Measurements from ENCODE around the gene AGAP3.

AGAP3 gene

GRCh38 chr7:151123158-151123821, 37.0 kb downstream of the AGAP3 start:
- DNase-seq (ENCODE audit: low read depth): no peak

DNA sequence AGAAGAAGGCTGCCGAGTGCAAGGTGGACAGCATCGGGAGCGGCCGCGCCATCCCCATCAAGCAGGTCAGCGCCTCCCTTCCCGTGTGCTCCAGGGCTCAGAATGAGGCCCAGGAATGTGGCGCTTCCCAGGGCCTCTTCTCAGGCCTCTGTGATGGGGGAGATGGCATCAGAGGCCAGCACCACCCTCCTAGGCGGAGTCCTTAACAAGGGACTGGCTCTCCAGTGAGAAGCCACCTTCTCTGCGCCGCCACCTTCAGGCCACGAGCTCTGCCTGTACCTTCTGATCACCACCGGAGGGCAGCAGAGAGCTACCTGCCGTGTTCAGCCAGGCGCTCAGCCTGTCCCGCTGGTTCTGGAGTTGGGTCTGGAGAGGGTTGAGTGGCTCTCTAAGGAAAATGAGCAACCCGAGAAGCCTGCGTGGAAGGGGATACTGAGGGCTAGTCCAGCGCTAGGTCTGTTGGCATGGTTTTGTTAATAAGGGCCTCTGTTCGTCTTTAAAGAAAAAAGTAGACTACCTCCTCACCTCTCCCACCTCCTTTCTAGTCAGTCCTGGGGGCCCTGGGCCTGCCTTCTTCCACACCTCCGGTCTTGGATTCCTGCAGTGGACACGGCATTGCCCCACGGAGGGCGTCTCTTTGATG, 37.7 kb downstream of the AGAP3 start:
- DNase-seq (ENCODE audit: low read depth): peak; percentile 69

DNA sequence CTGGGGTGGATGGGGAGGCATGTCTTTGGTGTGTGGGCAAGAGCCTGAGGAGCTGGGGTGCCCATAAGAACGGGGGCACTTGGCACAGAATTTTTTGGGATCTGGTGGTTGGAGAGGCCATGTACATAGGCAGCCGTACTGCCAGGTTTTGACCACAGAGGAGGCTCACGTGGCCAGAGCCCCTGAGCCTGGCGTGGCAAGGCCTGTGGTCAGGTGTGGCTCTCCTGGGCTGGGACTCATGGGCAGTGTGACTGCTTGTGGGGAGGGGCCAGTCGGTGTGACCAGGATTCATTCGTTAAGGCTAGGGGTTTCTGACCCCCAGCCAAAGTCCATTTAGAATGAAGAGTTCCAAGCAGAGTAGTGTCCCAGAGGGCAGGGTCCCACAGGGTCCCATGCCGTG, 38.2 kb downstream of the AGAP3 start:
- DNase-seq (ENCODE audit: low read depth): no peak

- DNase-seq (ENCODE audit: low read depth): no peak
Measured at GRCh38 chr7:151124899-151125399, 38.7 kb downstream of the AGAP3 start.

- no peak for DNase-seq (ENCODE audit: low read depth)
Measured at GRCh38 chr7:151125470-151125845, 39.2 kb downstream of the AGAP3 start.

DNA sequence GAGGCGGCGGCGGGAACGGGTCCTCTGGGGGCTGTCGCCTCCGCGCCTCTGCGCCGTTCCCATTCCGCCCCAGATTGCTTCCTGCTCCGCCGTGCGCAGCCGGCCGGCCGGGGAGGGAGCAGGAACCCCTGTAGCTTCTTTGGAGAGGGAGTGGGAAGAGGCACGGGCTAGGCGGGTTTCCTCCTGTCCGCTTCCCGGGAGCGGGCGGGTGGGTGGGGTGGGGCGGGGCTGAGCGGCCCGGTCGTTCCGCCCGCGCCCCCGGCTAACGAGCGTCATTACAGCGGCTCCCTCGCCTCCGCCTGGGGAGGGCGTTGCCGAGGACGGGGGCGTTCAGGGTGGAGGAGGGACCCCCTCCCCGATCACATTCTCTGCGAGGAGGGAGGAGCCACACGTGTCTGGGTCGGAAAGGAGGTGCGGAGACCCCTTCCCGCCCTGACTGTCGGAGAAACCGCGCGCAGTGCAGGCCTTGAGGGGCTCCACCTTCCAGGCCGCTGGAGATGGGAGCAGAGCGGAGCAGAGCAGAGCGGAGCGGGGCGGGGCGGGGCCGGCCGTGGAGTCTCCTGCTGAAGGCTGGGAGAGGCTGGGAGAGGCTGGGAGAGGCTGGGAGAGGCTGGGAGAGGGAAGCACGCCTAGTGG, 39.7 kb downstream of the AGAP3 start:
- no peak for DNase-seq (ENCODE audit: low read depth)

- no peak for DNase-seq (ENCODE audit: low read depth)
Measured at GRCh38 chr7:151126491-151127137, 40.3 kb downstream of the AGAP3 start.

DNA sequence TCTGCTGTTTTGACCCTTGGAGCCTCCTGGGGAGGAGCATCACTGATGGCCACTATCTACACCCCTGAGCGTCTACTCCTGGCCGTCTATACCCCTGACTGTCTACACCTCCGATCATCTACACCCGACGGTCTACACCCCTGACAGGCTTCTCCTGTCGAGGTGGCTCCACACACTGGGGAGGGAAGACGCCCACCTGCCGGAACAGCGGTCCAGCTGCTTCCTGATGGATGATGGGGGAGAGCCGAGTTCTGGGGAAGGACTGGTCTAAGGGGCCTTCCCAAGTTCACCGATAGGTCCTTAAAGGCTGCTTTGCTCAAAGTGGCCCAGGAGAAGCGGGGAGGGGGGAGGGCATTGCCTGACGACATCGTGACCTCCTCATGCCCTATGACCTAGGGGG, 41.9 kb downstream of the AGAP3 start:
- DNase-seq (ENCODE audit: low read depth): no peak

DNA sequence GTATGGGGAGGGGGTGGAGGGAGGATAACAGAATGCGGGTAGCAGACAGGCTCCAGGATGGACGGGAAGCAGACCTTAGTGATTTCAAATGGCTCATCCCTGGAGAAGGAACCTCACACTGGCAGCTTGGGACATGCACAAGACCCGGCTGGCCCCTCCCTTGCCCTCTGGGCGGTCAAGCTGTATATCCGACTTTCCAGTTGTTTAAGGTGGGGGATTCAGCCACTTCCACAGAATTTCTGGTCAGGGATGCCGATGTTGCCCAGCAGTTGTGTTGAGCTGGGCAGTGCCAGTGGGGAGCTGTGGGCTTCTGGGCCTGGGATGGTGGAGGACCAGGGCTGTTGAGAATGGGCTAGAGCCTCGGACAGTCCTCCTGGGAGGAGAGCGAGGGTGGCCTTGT, 42.4 kb downstream of the AGAP3 start:
- no peak for DNase-seq (ENCODE audit: low read depth)

- DNase-seq (ENCODE audit: low read depth): no peak
Measured at GRCh38 chr7:151129117-151129959, 43.1 kb downstream of the AGAP3 start.

- DNase-seq (ENCODE audit: low read depth): no peak
Measured at GRCh38 chr7:151129960-151130591, 43.8 kb downstream of the AGAP3 start.

GRCh38 chr7:151130741-151131157, 44.5 kb downstream of the AGAP3 start:
- no peak for DNase-seq (ENCODE audit: low read depth)

GRCh38 chr7:151131224-151131591, 44.9 kb downstream of the AGAP3 start:
- DNase-seq (ENCODE audit: low read depth): no peak

GRCh38 chr7:151131592-151132293, 45.5 kb downstream of the AGAP3 start:
- no peak for DNase-seq (ENCODE audit: low read depth)

DNA sequence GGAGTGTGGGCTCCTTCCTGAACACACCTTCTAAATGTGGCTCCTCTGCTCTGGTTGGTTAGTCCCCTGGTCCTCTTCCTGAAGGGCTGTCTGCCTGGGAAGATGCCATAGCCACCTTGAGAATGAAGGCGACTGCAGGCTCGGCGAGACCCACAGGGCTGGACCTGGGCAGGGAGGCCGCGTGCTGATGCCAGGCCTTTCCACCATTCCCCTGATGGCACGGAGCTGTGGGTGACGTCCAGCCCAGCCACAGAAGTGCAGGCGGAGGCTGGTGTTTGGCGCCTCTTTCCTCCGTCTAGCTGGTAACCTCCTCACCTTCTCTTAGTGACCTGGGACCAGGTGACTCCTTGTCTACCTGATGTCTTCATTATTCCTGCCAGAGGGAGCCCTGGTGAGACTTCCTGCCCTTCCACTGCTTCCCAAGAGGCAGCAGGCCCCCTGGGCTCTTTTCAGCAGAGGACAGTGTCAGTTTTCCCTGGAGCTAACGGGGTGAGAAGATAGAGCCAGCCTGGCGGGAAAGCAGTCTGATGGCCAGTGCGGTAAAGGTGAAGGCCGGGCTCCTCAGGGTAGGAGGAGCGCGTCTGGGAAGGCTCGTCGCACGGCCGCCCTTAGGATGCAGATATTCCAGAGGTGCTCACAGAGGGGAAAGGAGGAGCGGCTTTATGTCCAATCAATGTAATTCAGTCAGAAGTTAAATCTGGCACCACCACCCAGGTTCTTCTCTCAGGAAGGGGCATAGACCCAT, 46.4 kb downstream of the AGAP3 start:
- no peak for DNase-seq (ENCODE audit: low read depth)

DNA sequence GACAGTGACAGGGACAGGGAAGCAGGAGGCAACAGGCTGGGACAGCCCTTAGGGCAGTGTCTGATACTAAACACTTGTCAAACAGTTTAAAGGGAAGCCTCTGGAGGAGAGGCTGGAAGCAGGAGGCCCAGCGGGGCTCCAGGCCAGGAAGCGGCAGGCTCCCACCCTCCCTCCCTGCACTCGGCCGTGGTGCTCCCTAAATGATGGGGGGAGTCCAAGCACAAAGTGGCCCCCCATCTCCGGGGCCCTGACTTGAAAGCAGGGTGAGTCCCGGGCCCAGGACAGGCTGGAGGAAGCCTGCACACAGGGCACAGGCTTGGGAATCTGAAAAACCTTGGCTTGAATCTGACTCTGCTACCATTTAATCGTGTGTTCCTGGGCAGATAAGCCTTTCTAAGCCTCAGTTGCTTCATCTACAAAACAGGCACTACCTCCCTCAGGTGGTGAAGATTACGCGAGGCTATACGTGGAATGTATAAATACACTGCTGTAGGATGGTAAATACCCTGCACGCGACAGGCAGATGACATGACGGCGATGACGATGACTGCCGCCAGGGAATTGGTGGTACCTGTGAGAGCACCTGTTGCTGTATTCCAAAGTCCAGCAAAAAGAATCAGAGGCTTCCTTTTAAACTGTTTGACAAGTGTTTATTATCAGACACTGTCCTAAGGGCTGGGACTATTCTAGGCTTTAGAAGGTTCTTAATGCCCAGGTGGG, 47.2 kb downstream of the AGAP3 start:
- no peak for DNase-seq (ENCODE audit: low read depth)

DNA sequence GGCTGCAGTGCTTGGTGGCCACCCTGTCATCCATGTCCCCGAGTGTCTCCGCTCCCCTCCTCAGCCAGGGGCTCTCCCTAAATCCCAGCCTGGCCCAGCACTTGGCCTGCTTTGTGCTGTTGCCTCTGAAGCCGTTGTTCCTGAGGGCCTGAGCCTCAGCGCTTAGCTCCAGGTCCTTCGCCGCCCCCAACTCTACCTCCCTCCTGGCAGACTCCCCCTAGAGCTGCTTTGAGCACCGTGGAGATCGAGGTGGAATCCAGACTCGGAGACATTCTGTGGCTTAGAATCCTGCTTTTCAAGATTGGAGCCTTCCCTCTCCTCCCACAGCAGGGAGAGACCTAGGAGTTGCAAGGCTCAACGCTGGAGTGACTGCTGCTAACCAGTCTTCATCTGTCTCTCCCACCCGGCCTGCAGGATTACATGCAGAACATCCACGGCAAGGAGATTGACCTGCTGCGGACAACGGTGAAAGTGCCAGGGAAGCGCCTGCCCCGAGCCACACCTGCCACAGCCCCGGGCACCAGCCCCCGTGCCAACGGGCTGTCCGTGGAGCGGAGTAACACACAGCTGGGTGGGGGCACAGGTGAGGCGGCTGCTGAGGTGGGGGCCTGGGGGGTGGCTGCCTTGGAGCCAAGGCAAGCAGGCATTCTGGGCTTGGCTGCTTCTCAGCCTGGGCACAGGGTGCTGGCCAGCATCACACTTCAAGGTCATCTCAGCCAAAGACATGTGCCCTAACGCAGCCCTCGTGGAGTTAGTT, 47.9 kb downstream of the AGAP3 start:
- no peak for DNase-seq (ENCODE audit: low read depth)

GRCh38 chr7:151134743-151135524, 48.7 kb downstream of the AGAP3 start:
- no peak for DNase-seq (ENCODE audit: low read depth)

All from activated T-cell treated with anti-CD3 and anti-CD28 coated beads for 48 hours (primary cell).